Central memory CD8-positive, alpha-beta T cell (primary cell): ENCODE results near the gene MTCH1.

Experiments used
- ATAC-seq: fragments of 150-1000 bp; cut with Tn5 transposase; replicated peaks from 2 replicates; pipeline ENCODE4 v1.10.0; 2022; ENCODE audit warnings: mild to moderate bottlenecking, moderate FRiP score, moderate number of reproducible peaks; ENCODE audit not compliant: poor library complexity, severe bottlenecking; ENCODE audit errors: extremely low read depth
- DNase-seq, 2 donors: peaks; one replicate each; pipeline ENCODE4 v3.0.0; 2021; ENCODE audit warnings: low spot score in 2 of 2
- H3K27ac Mint-ChIP-seq: one replicate; pipeline ENCODE4 v1.8.0; 2022; ENCODE audit warnings: low read depth, mild to moderate bottlenecking, moderate library complexity, mixed read lengths
- H3K27me3 Mint-ChIP-seq: one replicate; pipeline ENCODE4 v1.8.0; 2022; ENCODE audit warnings: mixed read lengths
- H3K36me3 Mint-ChIP-seq: one replicate; pipeline ENCODE4 v1.8.0; 2022; ENCODE audit warnings: mild to moderate bottlenecking, moderate library complexity, mixed read lengths; ENCODE audit not compliant: insufficient read depth
- H3K4me1 Mint-ChIP-seq: one replicate; pipeline ENCODE4 v1.8.0; 2022; ENCODE audit warnings: mixed read lengths
- H3K4me3 Mint-ChIP-seq: one replicate; pipeline ENCODE4 v1.8.0; 2022; ENCODE audit warnings: mild to moderate bottlenecking, moderate library complexity, mixed read lengths
- H3K9me3 Mint-ChIP-seq: one replicate; pipeline ENCODE4 v1.8.0; 2022; ENCODE audit warnings: mixed read lengths

Gene MTCH1, protein sequence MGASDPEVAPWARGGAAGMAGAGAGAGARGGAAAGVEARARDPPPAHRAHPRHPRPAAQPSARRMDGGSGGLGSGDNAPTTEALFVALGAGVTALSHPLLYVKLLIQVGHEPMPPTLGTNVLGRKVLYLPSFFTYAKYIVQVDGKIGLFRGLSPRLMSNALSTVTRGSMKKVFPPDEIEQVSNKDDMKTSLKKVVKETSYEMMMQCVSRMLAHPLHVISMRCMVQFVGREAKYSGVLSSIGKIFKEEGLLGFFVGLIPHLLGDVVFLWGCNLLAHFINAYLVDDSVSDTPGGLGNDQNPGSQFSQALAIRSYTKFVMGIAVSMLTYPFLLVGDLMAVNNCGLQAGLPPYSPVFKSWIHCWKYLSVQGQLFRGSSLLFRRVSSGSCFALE

DNA sequence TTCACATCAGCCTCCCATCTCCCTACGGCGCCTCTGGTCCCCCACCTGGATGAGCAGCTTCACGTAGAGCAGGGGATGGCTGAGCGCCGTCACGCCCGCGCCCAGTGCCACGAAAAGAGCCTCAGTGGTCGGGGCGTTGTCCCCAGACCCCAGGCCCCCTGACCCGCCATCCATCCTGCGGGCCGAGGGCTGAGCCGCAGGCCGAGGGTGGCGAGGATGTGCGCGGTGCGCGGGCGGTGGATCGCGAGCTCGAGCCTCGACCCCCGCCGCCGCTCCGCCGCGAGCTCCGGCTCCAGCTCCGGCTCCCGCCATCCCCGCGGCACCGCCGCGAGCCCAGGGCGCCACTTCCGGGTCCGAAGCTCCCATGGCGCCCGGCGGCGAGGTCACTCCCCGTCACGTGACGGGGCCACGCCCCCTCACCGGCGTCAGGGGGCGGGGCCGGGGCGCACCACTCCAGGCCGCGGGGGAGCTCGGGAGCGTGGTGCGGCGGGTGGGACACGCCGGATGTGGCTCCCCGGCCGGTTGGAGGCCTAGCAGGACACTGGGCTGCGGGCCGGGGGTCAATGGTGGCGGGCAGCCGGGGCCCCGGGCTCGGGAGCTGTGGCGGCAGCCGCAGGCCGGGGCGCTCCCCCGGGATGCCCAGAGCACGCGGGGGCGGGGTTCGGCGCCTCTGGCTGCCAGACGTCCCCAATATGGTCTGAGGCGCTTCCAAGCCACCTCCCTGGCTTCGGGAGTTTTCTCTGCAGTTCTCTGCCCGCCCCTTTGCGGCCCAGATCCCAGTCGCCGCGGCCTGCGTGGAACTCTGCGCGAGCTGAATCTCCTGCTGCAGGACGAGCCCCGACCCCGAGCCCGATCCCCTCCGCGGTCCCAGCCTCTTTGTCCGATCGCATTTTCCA, at the start of gene MTCH1:
Gene MTCH1, minus strand, starts transcription at position 389 of the 896 bp plus-strand sequence. Its CDS starts 23 bp downstream, at position 366.
- Mint-ChIP-seq H3K27ac (peak within 1 kb of the TSS; percentile 97), H3K4me1 (peaks cover 25% of the 10 kb centered on the region), H3K27me3 (peaks cover 9% of the 10 kb centered on the region), H3K36me3 (peaks cover 7% of the 10 kb centered on the region), H3K9me3 (no peaks in the 10 kb centered on the region), H3K4me3 (no peak within 1 kb of the TSS)
- ATAC-seq: peak; percentile 88
- peak; percentile 85 to 87 for DNase-seq

- no peaks in the 10 kb centered on the region for H3K27me3 Mint-ChIP-seq
- no peak overlapping the region for H3K4me3 Mint-ChIP-seq
- no peaks in the 10 kb centered on the region for H3K9me3 Mint-ChIP-seq
- DNase-seq (no peak), ATAC-seq (no peak)
- H3K27ac Mint-ChIP-seq: peak overlapping the region; percentile 52
- H3K4me1 Mint-ChIP-seq: peaks cover 20% of the 10 kb centered on the region
- H3K36me3 Mint-ChIP-seq: peaks cover 1% of the 10 kb centered on the region
Measured at GRCh38 chr6:37033819-37034795, 48.1 kb upstream of the MTCH1 start.

- DNase-seq (no peak), ATAC-seq (no peak)
- Mint-ChIP-seq H3K36me3 (peaks cover 1% of the 10 kb centered on the region), H3K9me3 (no peaks in the 10 kb centered on the region), H3K27me3 (no peaks in the 10 kb centered on the region), H3K4me1 (peaks cover 18% of the 10 kb centered on the region), H3K4me3 (no peak overlapping the region), H3K27ac (no peak overlapping the region)
Measured at GRCh38 chr6:37033255-37033654, 47.3 kb upstream of the MTCH1 start.

- H3K4me1 Mint-ChIP-seq: peaks cover 18% of the 10 kb centered on the region
- H3K36me3 Mint-ChIP-seq: peaks cover 1% of the 10 kb centered on the region
- no peak for DNase-seq
- H3K4me3 Mint-ChIP-seq: no peak overlapping the region
- H3K27me3 Mint-ChIP-seq: no peaks in the 10 kb centered on the region
- peak overlapping the region; percentile 81 for H3K27ac Mint-ChIP-seq
- H3K9me3 Mint-ChIP-seq: no peaks in the 10 kb centered on the region
- ATAC-seq: no peak
Measured at GRCh38 chr6:37032239-37032638, 46.2 kb upstream of the MTCH1 start.

DNA sequence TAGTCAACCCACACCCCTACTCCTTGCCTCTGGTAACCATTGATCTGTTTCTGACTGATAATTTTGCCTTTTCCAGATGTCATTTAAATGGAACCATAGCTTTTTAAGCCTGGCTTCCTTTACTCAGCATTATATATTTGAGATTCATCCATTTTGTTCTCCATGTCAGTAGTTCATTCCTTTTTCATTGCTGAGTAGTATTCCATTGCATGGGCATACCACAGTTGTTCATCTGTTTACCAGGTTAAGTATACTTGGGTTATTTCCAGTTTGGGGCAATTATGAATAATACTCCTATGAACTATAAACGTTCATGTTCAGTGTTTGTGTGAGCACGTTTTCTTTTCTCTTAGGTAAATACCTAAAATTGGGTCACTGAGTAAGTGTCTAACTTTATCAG, 44.6 kb upstream of the MTCH1 start:
- Mint-ChIP-seq H3K4me3 (no peak overlapping the region), H3K9me3 (no peaks in the 10 kb centered on the region), H3K36me3 (peaks cover 3% of the 10 kb centered on the region), H3K27ac (no peak overlapping the region), H3K4me1 (peaks cover 24% of the 10 kb centered on the region), H3K27me3 (no peaks in the 10 kb centered on the region)
- DNase-seq (no peak), ATAC-seq (no peak)

- no peak overlapping the region for H3K4me3 Mint-ChIP-seq
- H3K27me3 Mint-ChIP-seq: no peaks in the 10 kb centered on the region
- peaks cover 32% of the 10 kb centered on the region for H3K4me1 Mint-ChIP-seq
- H3K36me3 Mint-ChIP-seq: peaks cover 5% of the 10 kb centered on the region
- no peaks in the 10 kb centered on the region for H3K9me3 Mint-ChIP-seq
- DNase-seq (no peak), ATAC-seq (no peak)
- H3K27ac Mint-ChIP-seq: peak overlapping the region; percentile 27
Measured at GRCh38 chr6:37029249-37029971, 43.4 kb upstream of the MTCH1 start.

DNA sequence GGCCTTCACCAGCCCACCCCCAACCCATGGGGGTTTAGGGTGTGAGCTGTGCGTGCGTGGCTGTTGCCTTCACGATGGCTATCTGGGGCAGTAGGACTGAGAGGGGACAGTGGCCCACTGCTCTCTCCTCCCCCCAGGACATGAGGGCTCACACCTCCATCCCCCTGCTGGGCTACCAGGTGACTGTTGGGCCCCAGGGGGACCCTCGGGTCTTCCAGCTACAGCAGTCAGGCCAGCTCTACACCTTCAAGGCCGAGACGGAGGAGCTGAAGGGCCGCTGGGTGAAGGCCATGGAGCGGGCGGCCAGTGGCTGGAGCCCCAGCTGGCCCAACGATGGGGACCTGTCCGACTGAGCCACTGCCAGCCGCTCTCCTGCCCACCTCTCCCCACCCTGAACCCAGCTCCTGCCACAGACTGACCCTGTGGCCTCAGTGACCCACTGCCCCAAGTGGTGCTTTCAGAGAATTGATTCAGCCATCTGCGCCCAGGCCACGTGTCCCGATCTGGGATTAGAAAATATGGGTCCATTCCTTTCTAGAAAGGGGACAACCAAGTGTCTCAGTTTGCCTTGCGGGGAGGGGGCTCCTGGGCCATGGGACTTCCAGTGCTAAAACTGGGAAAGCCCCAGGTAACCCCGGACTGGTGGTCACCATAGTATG, 41.9 kb upstream of the MTCH1 start:
- Mint-ChIP-seq H3K4me3 (no peak overlapping the region), H3K27ac (no peak overlapping the region), H3K4me1 (peaks cover 27% of the 10 kb centered on the region), H3K9me3 (no peaks in the 10 kb centered on the region), H3K36me3 (peaks cover 5% of the 10 kb centered on the region), H3K27me3 (no peaks in the 10 kb centered on the region)
- DNase-seq: no peak
- ATAC-seq: no peak

GRCh38 chr6:37027036-37027720, 41.2 kb upstream of the MTCH1 start:
- ATAC-seq (no peak), DNase-seq (no peak)
- Mint-ChIP-seq H3K27ac (no peak overlapping the region), H3K27me3 (no peaks in the 10 kb centered on the region), H3K4me1 (peaks cover 34% of the 10 kb centered on the region), H3K4me3 (no peak overlapping the region), H3K36me3 (peaks cover 6% of the 10 kb centered on the region), H3K9me3 (no peaks in the 10 kb centered on the region)

DNA sequence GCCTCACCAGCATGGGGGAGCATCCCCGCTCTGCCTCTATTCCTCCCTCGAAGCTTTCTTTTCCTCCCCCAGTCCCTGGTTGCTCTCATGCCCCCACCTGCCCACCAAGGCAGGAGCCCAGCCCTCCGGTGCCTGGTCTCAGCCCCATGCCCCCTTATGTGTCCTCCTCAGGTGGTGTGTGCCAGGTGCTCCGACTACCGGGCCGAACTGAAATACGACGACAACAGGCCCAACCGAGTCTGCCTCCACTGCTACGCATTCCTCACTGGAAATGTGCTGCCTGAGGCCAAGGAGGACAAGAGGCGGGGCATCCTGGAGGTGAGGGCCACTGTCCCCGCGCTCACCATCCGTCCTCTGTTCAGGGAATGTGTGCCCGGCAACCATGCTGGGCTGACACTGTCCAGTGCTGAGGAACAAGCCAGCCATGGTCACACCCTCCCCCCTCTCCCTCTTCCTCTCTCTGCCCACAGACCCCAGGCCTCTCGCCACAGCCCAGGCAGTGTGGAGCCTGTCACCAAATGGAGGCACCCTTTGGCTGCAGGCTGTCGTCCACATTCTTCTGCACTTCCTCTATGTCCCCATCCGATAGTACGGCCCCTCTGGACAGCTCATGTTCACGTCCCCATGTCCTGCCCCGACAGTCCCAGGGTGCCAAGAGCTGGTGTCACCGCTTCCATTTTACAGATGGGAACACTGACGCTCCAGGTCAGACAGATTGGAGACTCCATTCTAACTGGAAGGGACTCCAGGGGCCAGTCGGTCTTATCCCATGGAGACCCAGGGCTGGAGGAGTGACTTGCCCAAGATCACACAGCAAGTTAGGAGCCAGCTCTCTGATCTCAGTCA, 39.8 kb upstream of the MTCH1 start:
- H3K4me1 Mint-ChIP-seq: peaks cover 43% of the 10 kb centered on the region
- DNase-seq (no peak), ATAC-seq (no peak)
- H3K27me3 Mint-ChIP-seq: no peaks in the 10 kb centered on the region
- no peaks in the 10 kb centered on the region for H3K9me3 Mint-ChIP-seq
- no peak overlapping the region for H3K4me3 Mint-ChIP-seq
- H3K27ac Mint-ChIP-seq: peak overlapping the region; percentile 55
- H3K36me3 Mint-ChIP-seq: peaks cover 7% of the 10 kb centered on the region

- no peak for ATAC-seq
- DNase-seq: no peak
- peak overlapping the region; percentile 55 for H3K27ac Mint-ChIP-seq
Measured at GRCh38 chr6:37024656-37025337, 38.8 kb upstream of the MTCH1 start.

More at GRCh38 chr6:37024656-37025337, 38.8 kb upstream of the MTCH1 start:
- H3K9me3 Mint-ChIP-seq: no peaks in the 10 kb centered on the region
- H3K27me3 Mint-ChIP-seq: no peaks in the 10 kb centered on the region
- peaks cover 7% of the 10 kb centered on the region for H3K36me3 Mint-ChIP-seq
- H3K4me3 Mint-ChIP-seq: no peak overlapping the region
- H3K4me1 Mint-ChIP-seq: peaks cover 43% of the 10 kb centered on the region
